DOHH2 (cell line): ENCODE measurements around the gene JUND.

Experiments
- H3F3A ChIP-seq: fragments of 200-600 bp; sonication (generic), shearing (Covaris generic); 2 replicates; pipeline ENCODE4 v1.6.0; 2016; ENCODE audit warnings: antibody characterized with exemption, mild to moderate bottlenecking; ENCODE audit not compliant: control insufficient read depth, insufficient read depth
- H3K27ac ChIP-seq: fragments of 200-600 bp; sonication (generic); 2 replicates; pipeline ENCODE4 v1.5.1; 2014; ENCODE audit warnings: low read depth, mild to moderate bottlenecking, low read length, moderate library complexity
- H3K27me3 ChIP-seq: fragments of 200-600 bp; sonication (generic); 2 replicates; pipeline ENCODE4 v1.6.1; 2014; ENCODE audit warnings: mild to moderate bottlenecking, low read length, mixed read lengths; ENCODE audit not compliant: control insufficient read depth
- H3K36me3 ChIP-seq: fragments of 200-600 bp; sonication (generic); 2 replicates; pipeline ENCODE4 v1.6.1; 2014; ENCODE audit warnings: mild to moderate bottlenecking, low read length, moderate library complexity, mixed read lengths; ENCODE audit not compliant: control insufficient read depth
- H3K4me1 ChIP-seq: fragments of 200-600 bp; sonication (generic); 2 replicates; pipeline ENCODE4 v1.6.1; 2014; ENCODE audit warnings: mild to moderate bottlenecking, low read length, mixed read lengths; ENCODE audit not compliant: control insufficient read depth
- H3K4me2 ChIP-seq: fragments of 200-600 bp; sonication (generic); 2 replicates; pipeline ENCODE4 v1.6.0; 2014; ENCODE audit warnings: mild to moderate bottlenecking, low read length, moderate library complexity
- H3K4me3 ChIP-seq: fragments of 200-600 bp; sonication (generic); 2 replicates; pipeline ENCODE4 v1.5.1; 2014; ENCODE audit warnings: mild to moderate bottlenecking, low read length, mixed read lengths
- H3K79me2 ChIP-seq: fragments of 200-600 bp; sonication (generic); 2 replicates; pipeline ENCODE4 v1.6.1; 2014; ENCODE audit warnings: mild to moderate bottlenecking, low read length, mixed read lengths; ENCODE audit not compliant: control insufficient read depth
- H3K9me2 ChIP-seq: fragments of 200-600 bp; sonication (generic); replicated peaks from 2 replicates; pipeline ENCODE4 v1.6.1; 2014; ENCODE audit warnings: mild to moderate bottlenecking, low read length, mixed read lengths; ENCODE audit not compliant: control insufficient read depth
- H3K9me3 ChIP-seq: fragments of 200-600 bp; sonication (generic); 2 replicates; pipeline ENCODE4 v1.6.1; 2014; ENCODE audit warnings: antibody characterized with exemption, low read length, mixed read lengths; ENCODE audit not compliant: control insufficient read depth, insufficient read depth
- H4K20me1 ChIP-seq: fragments of 200-600 bp; sonication (generic); 2 replicates; pipeline ENCODE4 v1.6.0; 2014; ENCODE audit warnings: low read depth, mild to moderate bottlenecking, antibody characterized with exemption, low read length, moderate library complexity; ENCODE audit not compliant: control insufficient read depth, insufficient read depth
- EZH2phosphoT487 ChIP-seq: fragments of 200-600 bp; sonication (generic); IDR thresholded peaks from 2 replicates; pipeline ENCODE4 v1.6.1; 2017; ENCODE audit warnings: borderline replicate concordance, mild to moderate bottlenecking, antibody characterized with exemption, low read length, moderate library complexity, mixed read lengths
- TF ChIP-seq, protein P1 (sequence below): fragments of 200-600 bp; sonication (generic); IDR thresholded peaks from one replicate; pipeline ENCODE4 v1.5.1; 2014; ENCODE audit warnings: antibody characterized with exemption, mild to moderate bottlenecking, low read depth, low read length; ENCODE audit not compliant: poor library complexity, severe bottlenecking

Gene JUND

DNA sequence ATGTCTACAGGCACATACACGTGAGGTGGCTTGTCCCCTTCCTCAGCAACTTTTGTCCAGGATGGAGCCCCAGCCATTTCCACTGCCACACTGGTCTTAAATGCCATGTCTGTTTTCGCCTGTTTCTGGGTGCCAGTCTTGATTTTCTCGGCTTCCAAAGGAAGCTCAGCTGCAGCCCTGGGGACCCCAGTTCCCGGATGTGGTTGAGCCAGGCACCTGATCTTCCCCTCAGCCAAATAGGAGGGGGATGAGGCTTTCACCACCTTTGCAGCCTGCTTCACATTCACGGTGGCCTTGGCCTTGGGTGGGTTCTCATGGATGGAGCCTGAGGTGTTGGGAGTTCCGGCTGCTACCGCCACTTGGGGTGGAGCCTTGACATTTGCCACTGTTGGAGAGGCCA lies 15.8 kb downstream of the JUND start:
- H3K27ac ChIP-seq, result no peak overlapping the region
- H3K9me3 ChIP-seq, result no peaks in the 10 kb centered on the region
- no peaks in the 10 kb centered on the region for H3K9me2 ChIP-seq
- H3K4me2 ChIP-seq, result no peak overlapping the region
- peaks cover 4% of the 10 kb centered on the region; the same call in 1 of the 2 replicates for H3F3A ChIP-seq
- peaks cover 8% of the 10 kb centered on the region for H3K4me1 ChIP-seq
- no peaks in the 10 kb centered on the region for H4K20me1 ChIP-seq
- peaks cover 8% of the 10 kb centered on the region; the same call in 1 of the 2 replicates for H3K36me3 ChIP-seq
- TF ChIP-seq EZH2phosphoT487, result no peak
- TF ChIP-seq, protein P1, sequence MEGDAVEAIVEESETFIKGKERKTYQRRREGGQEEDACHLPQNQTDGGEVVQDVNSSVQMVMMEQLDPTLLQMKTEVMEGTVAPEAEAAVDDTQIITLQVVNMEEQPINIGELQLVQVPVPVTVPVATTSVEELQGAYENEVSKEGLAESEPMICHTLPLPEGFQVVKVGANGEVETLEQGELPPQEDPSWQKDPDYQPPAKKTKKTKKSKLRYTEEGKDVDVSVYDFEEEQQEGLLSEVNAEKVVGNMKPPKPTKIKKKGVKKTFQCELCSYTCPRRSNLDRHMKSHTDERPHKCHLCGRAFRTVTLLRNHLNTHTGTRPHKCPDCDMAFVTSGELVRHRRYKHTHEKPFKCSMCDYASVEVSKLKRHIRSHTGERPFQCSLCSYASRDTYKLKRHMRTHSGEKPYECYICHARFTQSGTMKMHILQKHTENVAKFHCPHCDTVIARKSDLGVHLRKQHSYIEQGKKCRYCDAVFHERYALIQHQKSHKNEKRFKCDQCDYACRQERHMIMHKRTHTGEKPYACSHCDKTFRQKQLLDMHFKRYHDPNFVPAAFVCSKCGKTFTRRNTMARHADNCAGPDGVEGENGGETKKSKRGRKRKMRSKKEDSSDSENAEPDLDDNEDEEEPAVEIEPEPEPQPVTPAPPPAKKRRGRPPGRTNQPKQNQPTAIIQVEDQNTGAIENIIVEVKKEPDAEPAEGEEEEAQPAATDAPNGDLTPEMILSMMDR, result no peak
- H3K4me3 ChIP-seq, result no peak overlapping the region
- H3K79me2 ChIP-seq, result no peaks in the 10 kb centered on the region
- H3K27me3 ChIP-seq, result no peaks in the 10 kb centered on the region

DNA sequence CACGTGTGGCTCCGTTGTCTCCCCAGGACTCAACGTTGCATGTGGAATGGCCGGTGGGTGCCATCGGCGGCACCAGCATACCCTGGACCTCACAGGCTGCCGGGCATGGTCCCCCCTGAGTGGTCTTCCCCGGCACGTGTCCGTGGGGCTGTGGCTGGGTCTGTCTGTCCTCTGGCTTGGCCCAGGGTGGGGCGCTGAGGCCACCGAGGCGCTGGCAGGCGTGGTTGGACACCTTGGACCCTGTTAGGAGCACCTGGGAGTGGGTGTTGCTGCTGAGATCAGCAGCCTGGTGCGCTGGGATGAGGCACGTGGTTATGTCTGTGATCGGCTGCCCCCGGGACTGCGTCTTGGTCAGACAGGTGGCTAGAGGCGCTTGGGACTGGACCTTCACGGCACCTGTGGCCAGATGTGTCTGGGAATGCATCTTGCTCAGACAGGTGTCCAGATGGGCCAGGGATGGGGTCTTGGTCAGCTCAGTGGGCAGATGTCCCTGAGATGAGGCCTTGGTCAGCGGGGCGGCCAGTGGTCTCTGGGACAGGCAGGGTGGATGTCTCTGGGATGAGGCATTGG lies 16.4 kb downstream of the JUND start:
- Histone ChIP-seq H3K4me1 (peaks cover 8% of the 10 kb centered on the region), H3K36me3 (peaks cover 8% of the 10 kb centered on the region; the same call in 1 of the 2 replicates), H3K4me2 (no peak overlapping the region), H3K79me2 (no peaks in the 10 kb centered on the region), H3K27ac (no peak overlapping the region), H3K4me3 (no peak overlapping the region), H3K9me3 (no peaks in the 10 kb centered on the region), H3F3A (peaks cover 4% of the 10 kb centered on the region; the same call in 1 of the 2 replicates), H4K20me1 (no peaks in the 10 kb centered on the region), H3K9me2 (no peaks in the 10 kb centered on the region), H3K27me3 (no peaks in the 10 kb centered on the region)
- TF ChIP-seq EZH2phosphoT487, result no peak
- TF ChIP-seq, protein P1, result no peak

DNA sequence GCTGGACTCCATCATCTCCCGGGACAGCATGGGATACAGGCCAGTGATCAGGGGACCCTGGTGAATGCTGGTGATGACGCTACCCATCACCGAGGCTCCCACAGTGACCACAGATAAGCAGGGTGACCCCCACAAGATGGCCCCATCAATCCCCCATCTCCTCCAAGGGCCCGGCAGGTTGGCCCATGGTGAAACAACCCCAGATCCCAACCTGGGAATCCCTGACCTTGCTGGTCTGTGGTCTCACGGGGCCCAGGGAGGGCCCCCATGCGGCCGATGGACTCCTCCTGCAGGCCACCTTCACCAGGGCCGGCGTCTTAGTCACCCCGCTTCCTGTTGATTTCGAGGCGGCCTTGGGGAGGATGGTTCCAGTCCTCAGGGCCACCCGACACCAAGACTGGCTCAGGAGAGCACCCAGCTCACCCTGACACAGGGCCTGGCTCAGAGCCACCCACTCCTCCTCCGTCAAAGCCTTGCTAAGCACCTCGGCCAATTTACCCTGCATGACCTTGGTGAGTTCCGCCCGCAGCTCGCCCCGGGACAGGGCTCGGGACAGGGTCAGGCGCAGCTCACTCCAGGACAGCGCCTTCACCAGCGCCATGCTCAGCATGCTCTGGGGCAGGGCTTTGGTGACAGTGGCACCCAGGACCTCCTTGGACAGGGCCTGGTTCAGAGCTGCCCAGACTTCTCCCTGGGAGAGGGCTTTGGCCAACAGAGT lies 17.1 kb downstream of the JUND start:
- Histone ChIP-seq H3F3A (no peaks in the 10 kb centered on the region), H3K79me2 (no peaks in the 10 kb centered on the region), H3K4me2 (no peak overlapping the region), H3K9me2 (no peaks in the 10 kb centered on the region), H3K4me1 (peaks cover 8% of the 10 kb centered on the region), H4K20me1 (no peaks in the 10 kb centered on the region), H3K27me3 (no peaks in the 10 kb centered on the region), H3K9me3 (no peaks in the 10 kb centered on the region), H3K4me3 (no peak overlapping the region), H3K27ac (no peak overlapping the region), H3K36me3 (peaks cover 8% of the 10 kb centered on the region; the same call in 1 of the 2 replicates)
- TF ChIP-seq EZH2phosphoT487, result no peak
- TF ChIP-seq, protein P1, result no peak
